ENCODE results near the gene KAT8.
A peak's percentile ranks its signal among the peaks of the same experiment; 100 is the strongest.
"Not testable (repeated sequence)": the region's sequence is repeated elsewhere in the genome, so short reads cannot be mapped to it uniquely, and the experiment has no call there.

The KAT8 gene

GRCh38 chr16:31084584-31085302 lies 32.7 kb upstream of the KAT8 start:
- DNase-seq: no peak

GRCh38 chr16:31085411-31085810 lies 32.1 kb upstream of the KAT8 start:
- DNase-seq: no peak

GRCh38 chr16:31085873-31086628 lies 31.4 kb upstream of the KAT8 start:
- no peak for DNase-seq

GRCh38 chr16:31086629-31086906 lies 30.9 kb upstream of the KAT8 start:
- DNase-seq: no peak

- DNase-seq: no peak
Measured at GRCh38 chr16:31087481-31087880, 30.0 kb upstream of the KAT8 start.

GRCh38 chr16:31087971-31088370 lies 29.5 kb upstream of the KAT8 start:
- no peak for DNase-seq

GRCh38 chr16:31088459-31089183 lies 28.8 kb upstream of the KAT8 start, which contains the start of gene PRSS53:
PRSS53 (minus strand) TSS chr16:31088943; CDS start chr16:31088809, 134 bp downstream.
- DNase-seq: no peak

- DNase-seq: no peak
Measured at GRCh38 chr16:31089199-31089598, 28.3 kb upstream of the KAT8 start.

- no peak for DNase-seq
Measured at GRCh38 chr16:31090540-31090939, 26.9 kb upstream of the KAT8 start.

GRCh38 chr16:31092330-31092729 lies 25.1 kb upstream of the KAT8 start:
- no peak for DNase-seq

- no peak for DNase-seq
Measured at GRCh38 chr16:31093132-31093703, 24.2 kb upstream of the KAT8 start.

- DNase-seq: no peak
Measured at GRCh38 chr16:31094088-31094423, 23.4 kb upstream of the KAT8 start.

- DNase-seq: peak; percentile 78
Measured at GRCh38 chr16:31094424-31095120, 22.9 kb upstream of the KAT8 start, which contains the start of gene VKORC1. VKORC1 (minus strand) TSS chr16:31094797; CDS start chr16:31094729, 68 bp downstream.

GRCh38 chr16:31099860-31100638 lies 17.4 kb upstream of the KAT8 start:
- no peak for DNase-seq

- not testable (repeated sequence) for DNase-seq
Measured at GRCh38 chr16:31100876-31101641, 16.4 kb upstream of the KAT8 start.

GRCh38 chr16:31105677-31106213 lies 11.7 kb upstream of the KAT8 start:
- peak; percentile 64 for DNase-seq

- no peak for DNase-seq
Measured at GRCh38 chr16:31106509-31107464, 10.7 kb upstream of the KAT8 start.

GRCh38 chr16:31107465-31107867 lies 10.0 kb upstream of the KAT8 start:
- DNase-seq: no peak

GRCh38 chr16:31108035-31108793 lies 9.2 kb upstream of the KAT8 start, which contains the start of gene BCKDK:
BCKDK (plus strand) TSS chr16:31108386; CDS start chr16:31109224, 838 bp downstream.
- DNase-seq: peak; percentile 44
